Panc1 (cell line): Measurements from ENCODE around the gene NGEF. TPM values are rescaled to one million over a fixed set of nuclear protein-coding genes. Genes with fewer than 3 reads are reported as not detected.

ENCODE experiments used
- ATAC-seq: fragments of 200-7000 bp; cut with Tn5 transposase; 2 replicates; pipeline ENCODE4 v1.9.1; 2020; ENCODE audit warnings: mild to moderate bottlenecking, moderate library complexity
- BruUV-seq: library from RNA; stranded (reverse); fragments of 400-500 nt; replicated peaks from 2 replicates; lab custom pipeline; 2021; lab: Mats Ljungman, UMichigan
- CTCF ChIA-PET: fragments of 300-600 bp; sonication (Branson Sonifier 250); formaldehyde crosslinking; loops from one replicate; lab custom pipeline; 2022; ENCODE audit warnings: antibody characterized with exemption; lab: Charles Lee
- POLR2A ChIA-PET: fragments of 300-600 bp; sonication (Branson Sonifier 250); formaldehyde crosslinking; loops from one replicate; lab custom pipeline; 2022; ENCODE audit warnings: antibody characterized with exemption; lab: Charles Lee
- DNase-seq: peaks from one replicate; pipeline ENCODE4 v3.0.0-alpha.2; 2010; ENCODE audit warnings: low read depth, low spot score
- H3K27ac ChIP-seq: 2 replicates; pipeline ENCODE4 v1.5.1; 2011; ENCODE audit warnings: mild to moderate bottlenecking, low read length, inconsistent platforms
- H3K27me3 ChIP-seq: fragments of 200-500 bp; sonication (Bioruptor generic); 2 replicates; pipeline ENCODE4 v1.6.0; 2014; ENCODE audit warnings: low read length, inconsistent platforms; ENCODE audit not compliant: control insufficient read depth, insufficient read depth
- H3K36me3 ChIP-seq: fragments of 200-500 bp; sonication (Bioruptor generic); 2 replicates; pipeline ENCODE4 v1.5.1; 2014; ENCODE audit warnings: inconsistent platforms, mild to moderate bottlenecking, low read length, moderate library complexity; ENCODE audit not compliant: control insufficient read depth, insufficient read depth
- H3K4me1 ChIP-seq: 2 replicates; pipeline ENCODE4 v1.5.1; 2011; ENCODE audit warnings: inconsistent platforms, mild to moderate bottlenecking, low read length, moderate library complexity; ENCODE audit not compliant: control insufficient read depth, insufficient read depth
- H3K4me3 ChIP-seq, 2 experiments: 2 replicates each; pipeline ENCODE4 v1.5.1; 2011 to 2012; ENCODE audit warnings: low read depth in 2 of 2, low read length in 2 of 2, mild to moderate bottlenecking in 2 of 2, inconsistent platforms in 1 of 2, moderate library complexity in 1 of 2
- H3K9me3 ChIP-seq: fragments of 200-500 bp; sonication (Bioruptor generic); 2 replicates; pipeline ENCODE4 v1.5.1; 2014; ENCODE audit warnings: low read depth, mild to moderate bottlenecking, inconsistent platforms, low read length, moderate library complexity; ENCODE audit not compliant: control insufficient read depth, insufficient read depth
- CTCF ChIP-seq: fragments of 450-650 bp; IDR thresholded peaks from 2 replicates; pipeline ENCODE4 v1.5.1; 2017; ENCODE audit warnings: mild to moderate bottlenecking
- POLR2AphosphoS5 ChIP-seq: IDR thresholded peaks from 2 replicates; pipeline ENCODE4 v1.6.1; 2012; ENCODE audit warnings: mild to moderate bottlenecking, low read depth, low read length, moderate library complexity
- REST ChIP-seq, 2 experiments: IDR thresholded peaks; 2 replicates each; pipeline ENCODE4 v1.6.1; 2011 to 2012; ENCODE audit warnings: low read depth in 2 of 2, control low read depth in 1 of 2, low read length in 1 of 2, mild to moderate bottlenecking in 1 of 2, moderate library complexity in 1 of 2; ENCODE audit not compliant: insufficient read depth in 1 of 2
- SIN3A ChIP-seq: IDR thresholded peaks from 2 replicates; pipeline ENCODE4 v1.6.1; 2012; ENCODE audit warnings: low read depth, mild to moderate bottlenecking, low read length, moderate library complexity, borderline replicate concordance; ENCODE audit not compliant: insufficient read depth
- TCF7L2 ChIP-seq: IDR thresholded peaks from 2 replicates; pipeline ENCODE4 v1.6.1; 2011; ENCODE audit warnings: mild to moderate bottlenecking, low read depth, low read length, inconsistent platforms
- in situ Hi-C: cut with HindIII; loops from 2 replicates; pipeline ENCODE4 v1.10.0; 2016; ENCODE audit warnings: low sequenced_read_pairs, low pct_unique_long_range_greater_than_20kb
- intact Hi-C: fragments of 100-400 bp; cut with micrococcal nuclease; formaldehyde crosslinking; loops from one replicate; pipeline ENCODE4 v1.10.0; 2022; ENCODE audit not compliant: unreplicated experiment
- total RNA-seq: library from RNA; stranded (reverse); gene quantifications from one replicate; pipeline ENCODE4 v1.2.1, GENCODE V29; 2021; ENCODE audit not compliant: unreplicated experiment

The NGEF gene
- total RNA-seq, 1 experiment from 2014 or later, result 17.8 TPM

- intact Hi-C loops (no loop called here), in situ Hi-C loops (no loop called here)
- H3K4me1 ChIP-seq, result peaks cover 8% of the 10 kb centered on the region
- H3K27ac ChIP-seq, result no peak overlapping the region
- no peaks in the 10 kb centered on the region for H3K36me3 ChIP-seq
- ATAC-seq (no peak), DNase-seq (no peak)
- TF ChIP-seq REST (IDR thresholded peaks at IDR 0.05; ENCODE audit: insufficient read depth in 1 of 2, low read depth in 2 of 2, low read length in 1 of 2) (no peak), SIN3A (no peak), POLR2AphosphoS5 (no peak)
- H3K27me3 ChIP-seq, result no peaks in the 10 kb centered on the region
- ChIA-PET CTCF (no interaction called here), POLR2A (no interaction called here)
- no peak overlapping the region for H3K4me3 ChIP-seq
- no TSS peak for BruUV-seq
- H3K9me3 ChIP-seq, result no peaks in the 10 kb centered on the region
Measured at GRCh38 chr2:232949016-232949415, 64.0 kb downstream of the NGEF start.

- no peaks in the 10 kb centered on the region for H3K27me3 ChIP-seq
- ChIA-PET POLR2A (interaction anchor here (0.5 to 0.7 kb wide), 3 partner anchors 12 to 274 kb away, joined by 3 to 6 read pairs (median 4); no protein-coding TSS in a partner anchor), CTCF (no interaction called here)
- in situ Hi-C loops, result no loop called here
- intact Hi-C loops, result no loop called here
- H3K27ac ChIP-seq, result no peak overlapping the region
- TF ChIP-seq TCF7L2 (no peak), POLR2AphosphoS5 (no peak), CTCF (no peak), REST (IDR thresholded peaks at IDR 0.05; ENCODE audit: insufficient read depth in 1 of 2, low read depth in 2 of 2, low read length in 1 of 2) (no peak), SIN3A (no peak)
- no peak overlapping the region for H3K4me3 ChIP-seq
- no peak for ATAC-seq
- no peaks in the 10 kb centered on the region; the same call in 1 of the 2 replicates for H3K9me3 ChIP-seq
- no peaks in the 10 kb centered on the region for H3K36me3 ChIP-seq
- no peak for DNase-seq
- H3K4me1 ChIP-seq, result no peaks in the 10 kb centered on the region
- BruUV-seq, result no TSS peak
Measured at GRCh38 chr2:232942831-232943230, 70.2 kb downstream of the NGEF start.
